Measurements from ENCODE around the gene RBM33. TPM values are rescaled to one million over a fixed set of nuclear protein-coding genes. Genes with fewer than 3 reads are reported as not detected.

Gene RBM33
- total RNA-seq, 1 experiment from 2014 or later: 81.8 TPM

DNA sequence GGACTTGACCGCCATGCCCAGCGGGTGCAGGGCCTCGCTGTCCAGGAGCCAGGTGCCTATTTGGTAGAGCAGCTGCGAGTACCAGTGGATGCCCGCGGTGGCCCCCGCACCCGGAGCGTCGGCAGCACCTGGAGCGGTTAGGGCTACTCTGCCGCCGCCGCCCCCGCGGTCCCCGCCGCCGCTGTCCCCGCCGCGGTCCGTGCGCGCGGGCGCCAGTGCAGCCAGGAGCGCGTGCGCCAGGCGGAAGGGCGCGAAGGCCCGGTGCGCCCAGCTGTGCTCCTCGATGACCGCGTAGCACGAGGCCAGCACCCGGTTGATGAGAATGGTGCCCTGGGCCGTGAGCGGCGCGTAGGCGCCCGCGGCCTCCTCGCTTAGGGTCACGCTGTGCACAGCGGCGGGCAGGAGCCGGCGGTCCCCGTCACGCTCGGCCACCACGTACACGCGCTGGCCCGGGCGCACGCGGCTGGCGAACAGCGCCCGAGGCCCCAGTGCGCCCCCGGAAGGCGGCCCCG is 158.5 kb downstream of the RBM33 start:
- Mint-ChIP-seq H3K4me3 (no peak overlapping the region), H3K27ac (no peak overlapping the region), H3K27me3 (ENCODE audit: low read depth) (peaks cover 96% of the 10 kb centered on the region), H3K4me1 (peaks cover 22% of the 10 kb centered on the region), H3K9me3 (no peaks in the 10 kb centered on the region), H3K36me3 (no peaks in the 10 kb centered on the region)
- ChIA-PET CTCF (no interaction called here), POLR2A (no interaction called here)
- ATAC-seq (no peak), DNase-seq (ENCODE audit: low spot score) (no peak)
- TF ChIP-seq, protein P1, sequence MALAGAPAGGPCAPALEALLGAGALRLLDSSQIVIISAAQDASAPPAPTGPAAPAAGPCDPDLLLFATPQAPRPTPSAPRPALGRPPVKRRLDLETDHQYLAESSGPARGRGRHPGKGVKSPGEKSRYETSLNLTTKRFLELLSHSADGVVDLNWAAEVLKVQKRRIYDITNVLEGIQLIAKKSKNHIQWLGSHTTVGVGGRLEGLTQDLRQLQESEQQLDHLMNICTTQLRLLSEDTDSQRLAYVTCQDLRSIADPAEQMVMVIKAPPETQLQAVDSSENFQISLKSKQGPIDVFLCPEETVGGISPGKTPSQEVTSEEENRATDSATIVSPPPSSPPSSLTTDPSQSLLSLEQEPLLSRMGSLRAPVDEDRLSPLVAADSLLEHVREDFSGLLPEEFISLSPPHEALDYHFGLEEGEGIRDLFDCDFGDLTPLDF (CRISPR knock-in tag; IDR thresholded peaks at IDR 0.05): peak; percentile 90; the same call in 1 of the 2 replicates
- peak; percentile 52 for TF ChIP-seq NFYB (CRISPR knock-in tag; conservative IDR thresholded peaks at IDR 0.05; ENCODE audit: low read depth)
- no peak for TF ChIP-seq FOXJ3 (CRISPR knock-in tag; IDR thresholded peaks at IDR 0.05; ENCODE audit: borderline replicate concordance)
- TF ChIP-seq USF2 (CRISPR knock-in tag; IDR thresholded peaks at IDR 0.05): no peak
- peak; percentile 85; the same call in 1 of the 2 replicates for TF ChIP-seq TEAD1 (CRISPR knock-in tag; IDR thresholded peaks at IDR 0.05)
- no peak for TF ChIP-seq ATF3 (CRISPR knock-in tag; conservative IDR thresholded peaks at IDR 0.05)
- TF ChIP-seq RORB (CRISPR knock-in tag; IDR thresholded peaks at IDR 0.05): no peak
- no peak for TF ChIP-seq JAZF1 (CRISPR knock-in tag; IDR thresholded peaks at IDR 0.05)
- TF ChIP-seq GRHL2 (CRISPR knock-in tag; IDR thresholded peaks at IDR 0.05; ENCODE audit: insufficient replicate concordance, severe bottlenecking): no peak
- peak; percentile 93 for TF ChIP-seq ELF4 (CRISPR knock-in tag; IDR thresholded peaks at IDR 0.05; ENCODE audit: low read depth)
- TF ChIP-seq MXD4 (CRISPR knock-in tag; IDR thresholded peaks at IDR 0.05; ENCODE audit: borderline replicate concordance): no peak
- TF ChIP-seq PRRX2 (CRISPR knock-in tag; IDR thresholded peaks at IDR 0.05): no peak
- TF ChIP-seq E2F4 (CRISPR knock-in tag; IDR thresholded peaks at IDR 0.05; ENCODE audit: borderline replicate concordance, low read depth): peak; percentile 93
- TF ChIP-seq, protein P2, sequence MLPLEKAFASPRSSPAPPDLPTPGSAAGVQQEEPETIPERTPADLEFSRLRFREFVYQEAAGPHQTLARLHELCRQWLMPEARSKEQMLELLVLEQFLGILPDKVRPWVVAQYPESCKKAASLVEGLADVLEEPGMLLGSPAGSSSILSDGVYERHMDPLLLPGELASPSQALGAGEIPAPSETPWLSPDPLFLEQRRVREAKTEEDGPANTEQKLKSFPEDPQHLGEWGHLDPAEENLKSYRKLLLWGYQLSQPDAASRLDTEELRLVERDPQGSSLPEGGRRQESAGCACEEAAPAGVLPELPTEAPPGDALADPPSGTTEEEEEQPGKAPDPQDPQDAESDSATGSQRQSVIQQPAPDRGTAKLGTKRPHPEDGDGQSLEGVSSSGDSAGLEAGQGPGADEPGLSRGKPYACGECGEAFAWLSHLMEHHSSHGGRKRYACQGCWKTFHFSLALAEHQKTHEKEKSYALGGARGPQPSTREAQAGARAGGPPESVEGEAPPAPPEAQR (CRISPR knock-in tag; IDR thresholded peaks at IDR 0.05): no peak
- TF ChIP-seq CTCF (IDR thresholded peaks at IDR 0.05): no peak
- peak; percentile 66; the same call in 1 of the 2 replicates for TF ChIP-seq ZBTB21 (CRISPR knock-in tag; IDR thresholded peaks at IDR 0.05; ENCODE audit: borderline replicate concordance)
- no peak for TF ChIP-seq AFF4 (CRISPR knock-in tag; IDR thresholded peaks at IDR 0.05; ENCODE audit: borderline replicate concordance)
- TF ChIP-seq, protein P3, sequence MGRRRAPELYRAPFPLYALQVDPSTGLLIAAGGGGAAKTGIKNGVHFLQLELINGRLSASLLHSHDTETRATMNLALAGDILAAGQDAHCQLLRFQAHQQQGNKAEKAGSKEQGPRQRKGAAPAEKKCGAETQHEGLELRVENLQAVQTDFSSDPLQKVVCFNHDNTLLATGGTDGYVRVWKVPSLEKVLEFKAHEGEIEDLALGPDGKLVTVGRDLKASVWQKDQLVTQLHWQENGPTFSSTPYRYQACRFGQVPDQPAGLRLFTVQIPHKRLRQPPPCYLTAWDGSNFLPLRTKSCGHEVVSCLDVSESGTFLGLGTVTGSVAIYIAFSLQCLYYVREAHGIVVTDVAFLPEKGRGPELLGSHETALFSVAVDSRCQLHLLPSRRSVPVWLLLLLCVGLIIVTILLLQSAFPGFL (CRISPR knock-in tag; IDR thresholded peaks at IDR 0.05; ENCODE audit: borderline replicate concordance): no peak
- TF ChIP-seq ZNF121 (CRISPR knock-in tag; IDR thresholded peaks at IDR 0.05): no peak
- peak; percentile 79; the same call in 1 of the 2 replicates for TF ChIP-seq CREM (CRISPR knock-in tag; IDR thresholded peaks at IDR 0.05)
- TF ChIP-seq TEAD4 (CRISPR knock-in tag; IDR thresholded peaks at IDR 0.05): peak; percentile 75; the same call in 1 of the 2 replicates
- no peak for TF ChIP-seq EMX1 (CRISPR knock-in tag; IDR thresholded peaks at IDR 0.05)
- TF ChIP-seq ZNF317 (CRISPR knock-in tag; IDR thresholded peaks at IDR 0.05; ENCODE audit: borderline replicate concordance, low read depth): peak; percentile 61; the same call in 1 of the 2 replicates
- TF ChIP-seq NR3C1 (CRISPR knock-in tag; conservative IDR thresholded peaks at IDR 0.05; ENCODE audit: low read depth): no peak; the same call in 1 of the 2 replicates
- TF ChIP-seq SMAD4 (CRISPR knock-in tag; IDR thresholded peaks at IDR 0.05): no peak
- TF ChIP-seq ZNF671 (CRISPR knock-in tag; IDR thresholded peaks at IDR 0.05): no peak
- TF ChIP-seq TCF7 (CRISPR knock-in tag; IDR thresholded peaks at IDR 0.05; ENCODE audit: low read depth): peak; percentile 98

Measured in WTC11 (cell line).